ACC112 (cell line): Measurements from ENCODE around the gene EPOP.
A peak's percentile ranks its signal among the peaks of the same experiment; 100 is the strongest.

ENCODE experiments used
- H2AFZ ChIP-seq: fragments of 200-600 bp; sonication (generic); one replicate; pipeline ENCODE4 v1.6.0; 2017; ENCODE audit warnings: antibody characterized with exemption, low read length; ENCODE audit not compliant: unreplicated experiment
- H3K27ac ChIP-seq: fragments of 200-600 bp; sonication (generic); 2 replicates; pipeline ENCODE4 v1.5.1; 2014; ENCODE audit warnings: low read depth, mild to moderate bottlenecking, antibody characterized with exemption, low read length, moderate library complexity
- H3K27me3 ChIP-seq: fragments of 200-600 bp; sonication (generic); 2 replicates; pipeline ENCODE4 v1.6.1; 2014; ENCODE audit warnings: mild to moderate bottlenecking, antibody characterized with exemption, low read length, moderate library complexity, mixed read lengths; ENCODE audit not compliant: insufficient read depth
- H3K36me3 ChIP-seq: fragments of 200-600 bp; sonication (generic); 2 replicates; pipeline ENCODE4 v1.6.1; 2016; ENCODE audit warnings: mild to moderate bottlenecking, antibody characterized with exemption, low read length, moderate library complexity, mixed read lengths; ENCODE audit not compliant: insufficient read depth
- H3K4me1 ChIP-seq: fragments of 200-600 bp; sonication (generic); one replicate; pipeline ENCODE4 v1.6.1; 2016; ENCODE audit warnings: low read length, mixed read lengths; ENCODE audit not compliant: insufficient read depth, unreplicated experiment, control insufficient read depth
- H3K4me3 ChIP-seq: fragments of 200-600 bp; sonication (generic); 2 replicates; pipeline ENCODE4 v1.5.1; 2014; ENCODE audit warnings: mild to moderate bottlenecking, low read depth, low read length
- H3K79me2 ChIP-seq: fragments of 200-600 bp; sonication (generic); one replicate; pipeline ENCODE4 v1.6.0; 2016; ENCODE audit warnings: low read length; ENCODE audit not compliant: control insufficient read depth, unreplicated experiment, insufficient read depth

The EPOP gene

DNA sequence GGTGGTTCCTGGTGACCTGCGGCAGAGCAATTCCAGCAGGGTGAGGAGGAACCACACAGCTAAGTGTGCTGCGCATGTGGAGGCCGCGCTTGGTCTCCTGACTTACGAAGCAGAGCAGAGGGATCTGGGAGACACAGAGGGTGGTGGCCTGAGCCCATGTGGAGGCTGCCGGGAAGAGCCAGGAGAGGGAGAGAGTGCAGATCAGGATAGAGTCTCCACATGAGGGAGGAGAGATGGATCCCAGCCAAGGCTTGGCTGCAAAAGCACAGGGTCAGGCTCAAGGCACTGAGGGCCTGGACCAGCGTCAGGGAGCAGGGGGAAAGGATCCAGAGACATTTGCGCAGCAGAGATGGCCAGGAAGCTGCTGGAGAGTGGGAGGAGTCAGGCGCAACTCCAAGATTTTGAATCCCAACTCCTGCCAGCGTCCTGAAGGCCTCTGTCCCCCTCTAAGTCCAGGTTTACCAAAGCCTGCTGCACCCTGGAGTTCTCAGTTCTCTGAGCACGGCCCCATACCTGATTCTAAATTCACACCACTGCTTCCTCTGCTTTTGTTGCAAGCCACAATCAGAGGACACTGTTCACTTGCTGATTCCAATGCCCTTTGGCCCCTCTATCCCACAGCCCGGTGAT, 19.1 kb upstream of the EPOP start:
- Histone ChIP-seq H3K4me3 (no peak overlapping the region), H3K27ac (no peak overlapping the region), H3K79me2 (no peaks in the 10 kb centered on the region), H3K36me3 (no peaks in the 10 kb centered on the region), H2AFZ (peak overlapping the region; percentile 58), H3K4me1 (peaks cover 12% of the 10 kb centered on the region), H3K27me3 (no peaks in the 10 kb centered on the region)

DNA sequence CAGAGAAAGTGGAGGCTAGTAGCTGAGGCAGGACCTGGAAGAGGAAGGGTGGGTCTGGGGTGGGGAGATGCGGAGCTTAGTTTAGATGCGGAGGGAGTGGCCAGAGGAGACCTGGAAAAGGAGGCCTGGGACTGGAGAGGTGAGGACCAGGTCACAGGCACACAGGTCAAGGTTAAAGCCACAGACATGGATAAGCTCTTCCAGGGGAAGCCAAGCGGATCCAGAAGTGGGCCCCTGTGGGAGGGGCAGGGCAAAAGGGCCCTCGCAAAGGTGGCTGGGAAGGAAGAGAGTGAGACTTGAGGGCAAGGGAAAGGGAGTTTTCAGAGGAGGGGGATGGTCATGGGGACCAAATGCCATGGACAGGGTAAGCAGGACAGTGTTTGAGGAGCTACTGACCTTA, 16.4 kb upstream of the EPOP start:
- H3K4me3 ChIP-seq, result no peak overlapping the region
- peaks cover 27% of the 10 kb centered on the region for H3K4me1 ChIP-seq
- no peak overlapping the region for H2AFZ ChIP-seq
- no peaks in the 10 kb centered on the region for H3K27me3 ChIP-seq
- H3K27ac ChIP-seq, result no peak overlapping the region
- no peaks in the 10 kb centered on the region for H3K36me3 ChIP-seq
- no peaks in the 10 kb centered on the region for H3K79me2 ChIP-seq

DNA sequence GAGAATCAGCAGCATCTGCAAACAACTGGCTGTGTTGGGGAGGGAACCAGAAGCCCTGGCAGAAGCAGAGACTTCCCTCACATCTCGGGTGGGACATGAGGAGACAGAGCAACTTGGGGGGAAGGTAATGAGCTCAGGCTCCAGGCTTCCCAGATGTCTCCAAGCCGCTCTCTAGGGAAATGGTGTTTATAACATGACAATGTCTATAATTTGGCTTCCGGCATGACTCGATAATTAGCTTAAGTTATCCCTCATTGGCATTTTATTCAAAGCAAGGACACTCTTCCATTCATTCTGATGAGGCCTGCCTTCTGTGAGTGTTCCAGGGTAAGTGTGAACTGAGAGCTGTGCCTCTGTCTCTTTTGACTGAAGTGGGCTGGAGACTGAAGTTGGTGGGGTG, 15.6 kb upstream of the EPOP start:
- Histone ChIP-seq H3K27ac (no peak overlapping the region), H3K4me3 (no peak overlapping the region), H3K4me1 (peaks cover 27% of the 10 kb centered on the region), H3K27me3 (no peaks in the 10 kb centered on the region), H3K79me2 (no peaks in the 10 kb centered on the region), H3K36me3 (no peaks in the 10 kb centered on the region), H2AFZ (no peak overlapping the region)

DNA sequence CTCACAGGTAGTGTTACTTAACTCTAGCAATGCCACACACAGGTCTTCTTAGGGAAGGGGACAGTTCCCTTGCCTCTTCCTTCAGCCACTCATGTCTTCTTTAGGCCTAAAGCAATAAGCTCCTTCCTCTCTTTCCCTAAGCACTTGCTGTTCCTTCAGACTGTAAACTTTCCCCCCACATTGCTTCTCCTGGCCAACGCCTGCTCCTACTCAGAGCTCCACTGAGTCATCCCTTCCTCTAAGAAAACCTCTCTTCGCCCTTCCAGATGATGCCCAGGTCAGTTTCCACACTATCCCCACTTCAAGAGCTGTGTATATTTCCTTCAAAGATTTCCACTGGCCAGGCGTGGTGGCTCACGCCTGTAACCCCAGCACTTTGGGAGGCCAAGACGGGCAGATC, 12.5 kb upstream of the EPOP start:
- Histone ChIP-seq H3K27ac (peak overlapping the region; percentile 52), H3K27me3 (no peaks in the 10 kb centered on the region), H2AFZ (no peak overlapping the region), H3K4me1 (peaks cover 15% of the 10 kb centered on the region), H3K4me3 (no peak overlapping the region), H3K36me3 (no peaks in the 10 kb centered on the region), H3K79me2 (no peaks in the 10 kb centered on the region)

DNA sequence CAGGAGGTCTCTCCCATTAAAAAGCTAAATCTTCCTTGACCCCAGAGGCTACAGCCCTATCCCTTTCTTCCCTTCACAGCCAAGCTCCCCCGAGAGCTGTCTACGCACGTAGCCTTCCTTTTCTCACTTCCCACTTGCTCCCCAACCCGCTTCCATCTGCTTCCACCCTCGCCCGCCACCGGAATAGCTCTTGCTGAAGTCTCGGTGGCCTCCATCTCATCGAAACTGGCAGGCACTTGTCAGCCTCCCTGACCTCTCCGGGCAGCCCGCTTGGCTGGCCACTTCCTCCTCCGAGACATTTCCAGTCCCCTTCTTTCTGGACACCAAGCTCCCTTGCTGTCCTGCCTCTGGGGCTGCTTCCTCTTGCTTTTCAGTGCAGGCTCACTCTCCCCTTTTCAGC, 10.7 kb upstream of the EPOP start:
- no peak overlapping the region for H3K4me3 ChIP-seq
- H3K4me1 ChIP-seq, result peaks cover 15% of the 10 kb centered on the region
- no peaks in the 10 kb centered on the region for H3K27me3 ChIP-seq
- no peaks in the 10 kb centered on the region for H3K36me3 ChIP-seq
- H2AFZ ChIP-seq, result no peak overlapping the region
- H3K27ac ChIP-seq, result no peak overlapping the region
- H3K79me2 ChIP-seq, result no peaks in the 10 kb centered on the region

GRCh38 chr17:38681096-38681495, 6.3 kb upstream of the EPOP start:
- H3K79me2 ChIP-seq, result no peaks in the 10 kb centered on the region
- H2AFZ ChIP-seq, result no peak overlapping the region
- H3K4me3 ChIP-seq, result no peak overlapping the region
- no peaks in the 10 kb centered on the region for H3K36me3 ChIP-seq
- H3K27me3 ChIP-seq, result no peaks in the 10 kb centered on the region
- no peak overlapping the region for H3K27ac ChIP-seq
- H3K4me1 ChIP-seq, result peaks cover 4% of the 10 kb centered on the region

DNA sequence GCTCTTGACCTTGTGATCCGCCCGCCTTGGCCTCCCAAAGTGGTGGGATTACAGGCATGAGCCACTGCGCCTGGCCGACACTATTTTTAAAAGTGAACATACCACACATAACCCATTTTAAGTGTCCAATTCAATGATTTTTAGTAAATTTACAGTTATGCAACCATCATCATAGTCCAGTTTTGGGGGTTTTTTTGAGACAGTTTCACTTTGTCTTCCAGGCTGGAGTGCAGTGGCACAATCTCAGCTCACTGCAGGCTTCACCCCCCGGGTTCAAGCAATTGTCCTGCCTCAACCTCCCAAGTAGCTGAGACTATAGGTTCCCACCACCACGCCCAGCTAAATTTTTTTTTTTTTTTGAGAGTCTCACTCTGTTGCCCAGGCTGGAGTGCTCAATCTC, 3.1 kb upstream of the EPOP start:
- Histone ChIP-seq H2AFZ (no peak overlapping the region), H3K27me3 (no peaks in the 10 kb centered on the region), H3K4me1 (peaks cover 11% of the 10 kb centered on the region), H3K27ac (no peak overlapping the region), H3K36me3 (no peaks in the 10 kb centered on the region), H3K79me2 (no peaks in the 10 kb centered on the region), H3K4me3 (no peak overlapping the region)

- H2AFZ ChIP-seq, result peak overlapping the region; percentile 74
- H3K27me3 ChIP-seq, result no peaks in the 10 kb centered on the region; the same call in 1 of the 2 replicates
- no peak overlapping the region for H3K27ac ChIP-seq
- H3K79me2 ChIP-seq, result no peaks in the 10 kb centered on the region
- H3K36me3 ChIP-seq, result no peaks in the 10 kb centered on the region
- peaks cover 17% of the 10 kb centered on the region for H3K4me1 ChIP-seq
- H3K4me3 ChIP-seq, result no peak overlapping the region
Observed at GRCh38 chr17:38676706-38677504, 2.1 kb upstream of the EPOP start.

- Histone ChIP-seq H3K4me1 (peaks cover 17% of the 10 kb centered on the region), H3K79me2 (no peaks in the 10 kb centered on the region), H3K4me3 (peak overlapping the region; percentile 83), H3K36me3 (no peaks in the 10 kb centered on the region), H3K27ac (no peak overlapping the region), H2AFZ (peak overlapping the region; percentile 76), H3K27me3 (peaks cover 14% of the 10 kb centered on the region)
Observed at GRCh38 chr17:38674014-38674748, 576 bp downstream of the EPOP start.

DNA sequence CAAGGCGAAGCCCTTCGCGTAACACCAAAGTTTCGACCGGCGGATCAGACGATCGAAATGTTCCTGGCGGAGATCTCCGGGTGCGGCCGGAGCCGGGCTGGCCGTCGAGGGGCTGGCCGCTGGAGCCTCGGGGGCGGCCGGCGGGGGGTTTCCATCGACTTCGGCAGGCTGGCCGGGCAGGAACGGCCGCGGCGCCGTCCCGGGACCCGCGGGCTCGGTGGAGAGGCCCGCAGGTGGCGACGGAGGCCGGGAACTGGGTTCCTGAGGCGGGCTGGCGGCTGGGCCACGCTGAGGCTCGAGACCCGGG, 1.1 kb downstream of the EPOP start:
- peaks cover 17% of the 10 kb centered on the region for H3K4me1 ChIP-seq
- H3K36me3 ChIP-seq, result no peaks in the 10 kb centered on the region
- H3K4me3 ChIP-seq, result peak overlapping the region; percentile 83
- H3K79me2 ChIP-seq, result no peaks in the 10 kb centered on the region
- no peak overlapping the region for H3K27ac ChIP-seq
- peak overlapping the region; percentile 73 for H2AFZ ChIP-seq
- H3K27me3 ChIP-seq, result peaks cover 19% of the 10 kb centered on the region
